ENCODE results near the gene USP17L5.
"Not testable (repeated sequence)": the region's sequence is repeated elsewhere in the genome, so short reads cannot be mapped to it uniquely, and the experiment has no call there.

The USP17L5 gene

GRCh38 chr4:9339103-9339502 is at the start of gene USP17L5:
Gene USP17L5, plus strand, starts transcription at chr4:9339403. Its CDS starts 0 bp downstream, at chr4:9339403.
- DNase-seq (ENCODE audit: low read depth): not testable (repeated sequence)

- DNase-seq (ENCODE audit: low read depth): not testable (repeated sequence)
Observed at GRCh38 chr4:9324191-9324590, 15.0 kb upstream of the USP17L5 start.

GRCh38 chr4:9324865-9325264 is 14.3 kb upstream of the USP17L5 start, which contains the start of gene USP17L24:
Gene USP17L24, plus strand, starts transcription at chr4:9325165. Its CDS starts 0 bp downstream, at chr4:9325165.
- not testable (repeated sequence) for DNase-seq (ENCODE audit: low read depth)

- DNase-seq (ENCODE audit: low read depth): not testable (repeated sequence)
Observed at GRCh38 chr4:9329611-9330010, 9.6 kb upstream of the USP17L5 start, which contains the start of gene USP17L25. Gene USP17L25, plus strand, starts transcription at chr4:9329911. Its CDS starts 0 bp downstream, at chr4:9329911.

GRCh38 chr4:9334358-9334757 is 4.8 kb upstream of the USP17L5 start, which contains the start of gene USP17L26:
Gene USP17L26, plus strand, starts transcription at chr4:9334658. Its CDS starts 0 bp downstream, at chr4:9334658.
- not testable (repeated sequence) for DNase-seq (ENCODE audit: low read depth)

- not testable (repeated sequence) for DNase-seq (ENCODE audit: low read depth)
Observed at GRCh38 chr4:9343848-9344247, 4.6 kb downstream of the USP17L5 start, which contains the start of gene USP17L27. Gene USP17L27, plus strand, starts transcription at chr4:9344148. Its CDS starts 0 bp downstream, at chr4:9344148.

GRCh38 chr4:9348593-9348992 is 9.4 kb downstream of the USP17L5 start, which contains the start of gene USP17L28:
Gene USP17L28, plus strand, starts transcription at chr4:9348893. Its CDS starts 0 bp downstream, at chr4:9348893.
- not testable (repeated sequence) for DNase-seq (ENCODE audit: low read depth)

GRCh38 chr4:9350866-9351265 is 11.7 kb downstream of the USP17L5 start:
- not testable (repeated sequence) for DNase-seq (ENCODE audit: low read depth)

- DNase-seq (ENCODE audit: low read depth): not testable (repeated sequence)
Observed at GRCh38 chr4:9353338-9353737, 14.1 kb downstream of the USP17L5 start, which contains the start of gene USP17L29. Gene USP17L29, plus strand, starts transcription at chr4:9353638. Its CDS starts 0 bp downstream, at chr4:9353638.

GRCh38 chr4:9362829-9363228 is 23.6 kb downstream of the USP17L5 start, which contains the start of gene USP17L30:
Gene USP17L30, plus strand, starts transcription at chr4:9363129. Its CDS starts 0 bp downstream, at chr4:9363129.
- not testable (repeated sequence) for DNase-seq (ENCODE audit: low read depth)

GRCh38 chr4:9379881-9380280 is 40.7 kb downstream of the USP17L5 start:
- not testable (repeated sequence) for DNase-seq (ENCODE audit: low read depth)

GRCh38 chr4:9381012-9381534 is 41.9 kb downstream of the USP17L5 start:
- DNase-seq (ENCODE audit: low read depth): not testable (repeated sequence)

GRCh38 chr4:9384126-9384525 is 44.9 kb downstream of the USP17L5 start:
- no peak for DNase-seq (ENCODE audit: low read depth)

- not testable (repeated sequence) for DNase-seq (ENCODE audit: low read depth)
Observed at GRCh38 chr4:9389001-9389400, 49.8 kb downstream of the USP17L5 start.
